IMR-90 (cell line): ENCODE results near the gene OR2A2. TPM values are rescaled to one million over a fixed set of nuclear protein-coding genes. Genes with fewer than 3 reads are reported as not detected.

Source experiments
- ATAC-seq: fragments of 200-7000 bp; cut with Tn5 transposase; 2 replicates; pipeline ENCODE4 v1.9.1; 2020; ENCODE audit warnings: low read depth, mild to moderate bottlenecking, moderate library complexity
- BruUV-seq: library from RNA; stranded (reverse); fragments of 400-500 nt; replicated peaks from 2 replicates; lab custom pipeline; 2021; lab: Mats Ljungman, UMichigan
- CTCF ChIA-PET: fragments of 300-600 bp; formaldehyde crosslinking; extraction: SDS; loops from one replicate; lab custom pipeline; 2021; ENCODE audit warnings: antibody characterized with exemption; lab: Yijun Ruan, JAX
- POLR2A ChIA-PET: fragments of 300-600 bp; sonication (Branson Sonifier 250); formaldehyde crosslinking; loops from one replicate; lab custom pipeline; 2022; ENCODE audit warnings: antibody characterized with exemption; ENCODE audit not compliant: unreplicated experiment; lab: Charles Lee
- DNase-seq: peaks from one replicate; pipeline ENCODE4 v3.0.0; 2013
- H2AFZ ChIP-seq: replicated peaks from 2 replicates; pipeline ENCODE3; 2013; ENCODE audit warnings: low read length, mild to moderate bottlenecking; ENCODE audit not compliant: poor library complexity
- H2AK5ac ChIP-seq: 2 replicates; pipeline ENCODE4 v1.6.1; 2013; ENCODE audit warnings: low read depth, low read length, inconsistent platforms
- H2AK9ac ChIP-seq: replicated peaks from 2 replicates; pipeline ENCODE3; 2013; ENCODE audit warnings: mild to moderate bottlenecking, low read depth, low read length, moderate library complexity; ENCODE audit not compliant: poor library complexity
- H2BK120ac ChIP-seq: 2 replicates; pipeline ENCODE4 v1.6.1; 2013; ENCODE audit warnings: low read depth, low read length, inconsistent platforms
- H2BK15ac ChIP-seq: 3 replicates; pipeline ENCODE4 v1.6.1; 2013; ENCODE audit warnings: low read depth, low read length, inconsistent platforms
- H2BK20ac ChIP-seq: 2 replicates; pipeline ENCODE4 v1.6.1; 2013; ENCODE audit warnings: low read depth, mild to moderate bottlenecking, inconsistent platforms, low read length, moderate library complexity
- H2BK5ac ChIP-seq: 2 replicates; pipeline ENCODE4 v1.6.1; 2013; ENCODE audit warnings: mild to moderate bottlenecking, low read depth, low read length, inconsistent platforms; ENCODE audit not compliant: poor library complexity, severe bottlenecking
- H3K14ac ChIP-seq: replicated peaks from 2 replicates; pipeline ENCODE4 v1.6.1; 2013; ENCODE audit warnings: low read depth, low read length, inconsistent platforms
- H3K18ac ChIP-seq: 2 replicates; pipeline ENCODE4 v1.6.1; 2013; ENCODE audit warnings: low read depth, low read length, control low read depth
- H3K23ac ChIP-seq: 2 replicates; pipeline ENCODE4 v1.6.1; 2013; ENCODE audit warnings: low read depth, low read length, inconsistent platforms
- H3K27ac ChIP-seq: 2 replicates; pipeline ENCODE4 v1.5.1; 2013; ENCODE audit warnings: mild to moderate bottlenecking, control low read depth, low read length; ENCODE audit not compliant: insufficient read depth
- H3K27me3 ChIP-seq: 2 replicates; pipeline ENCODE4 v1.6.1; 2013; ENCODE audit warnings: low read length; ENCODE audit not compliant: control insufficient read depth, insufficient read depth
- H3K36me3 ChIP-seq: 2 replicates; pipeline ENCODE4 v1.6.1; 2013; ENCODE audit warnings: low read length, mixed read lengths; ENCODE audit not compliant: control insufficient read depth, insufficient read depth
- H3K4ac ChIP-seq: 2 replicates; pipeline ENCODE4 v1.6.1; 2013; ENCODE audit warnings: low read depth, low read length, inconsistent platforms
- H3K4me1 ChIP-seq: 2 replicates; pipeline ENCODE4 v1.6.1; 2013; ENCODE audit warnings: low read length, mixed read lengths; ENCODE audit not compliant: control insufficient read depth, insufficient read depth
- H3K4me2 ChIP-seq: 2 replicates; pipeline ENCODE4 v1.6.1; 2013; ENCODE audit warnings: low read depth, mild to moderate bottlenecking, control low read depth, low read length, moderate library complexity
- H3K4me3 ChIP-seq: 2 replicates; pipeline ENCODE4 v1.5.1; 2013; ENCODE audit warnings: low read depth, mild to moderate bottlenecking, control low read depth, low read length, moderate library complexity; ENCODE audit not compliant: insufficient read depth
- H3K56ac ChIP-seq: 2 replicates; pipeline ENCODE4 v1.6.1; 2013; ENCODE audit warnings: low read length, inconsistent platforms; ENCODE audit not compliant: insufficient read depth; ENCODE audit errors: extremely low read depth
- H3K79me1 ChIP-seq, 2 experiments: 2 replicates each; pipeline ENCODE4 v1.6.1; 2013; ENCODE audit warnings: low read length in 2 of 2, inconsistent platforms in 1 of 2, low read depth in 1 of 2
- H3K9ac ChIP-seq: 2 replicates; pipeline ENCODE4 v1.6.1; 2013; ENCODE audit warnings: low read depth, low read length, control low read depth
- H3K9me1 ChIP-seq: 2 replicates; pipeline ENCODE4 v1.6.1; 2013; ENCODE audit warnings: low read length, inconsistent platforms; ENCODE audit not compliant: insufficient read depth
- H3K9me3 ChIP-seq: 2 replicates; pipeline ENCODE4 v1.6.1; 2013; ENCODE audit warnings: low read length; ENCODE audit not compliant: control insufficient read depth, insufficient read depth
- H4K20me1 ChIP-seq: 2 replicates; pipeline ENCODE4 v1.6.1; 2013; ENCODE audit warnings: low read length, inconsistent platforms; ENCODE audit not compliant: insufficient read depth
- H4K5ac ChIP-seq: 2 replicates; pipeline ENCODE4 v1.6.1; 2013; ENCODE audit warnings: mild to moderate bottlenecking, low read depth, low read length, control low read depth
- H4K8ac ChIP-seq, 2 experiments: 2 replicates each; pipeline ENCODE4 v1.6.1; 2013; ENCODE audit warnings: low read depth in 2 of 2, low read length in 2 of 2, control low read depth in 1 of 2, inconsistent platforms in 1 of 2
- H4K91ac ChIP-seq: 2 replicates; pipeline ENCODE4 v1.6.1; 2013; ENCODE audit warnings: low read depth, low read length, inconsistent platforms; ENCODE audit not compliant: insufficient read depth
- ELK1 ChIP-seq: fragments of 150-350 bp; IDR thresholded peaks from 2 replicates; pipeline ENCODE4 v1.6.1; 2016; ENCODE audit warnings: low read depth, mild to moderate bottlenecking, low read length, moderate library complexity, borderline replicate concordance
- MAFK ChIP-seq: IDR thresholded peaks from 2 replicates; pipeline ENCODE4 v1.6.1; 2012; ENCODE audit warnings: low read depth, low read length, improper control_type of control experiment
- POLR2A ChIP-seq: IDR thresholded peaks from 2 replicates; pipeline ENCODE4 v1.6.1; 2012; ENCODE audit warnings: mild to moderate bottlenecking, low read depth, low read length
- WGBS, 2 experiments: methylation state at CpG; one replicate each; pipeline versions ENCODE4 v1.1.5 to v1.1.7; 2013; ENCODE audit warnings: missing lambda C conversion rate in 2 of 2; ENCODE audit not compliant: insufficient read length in 1 of 2; ENCODE audit errors: extremely low coverage in 2 of 2; 5-methylcytosine and 5-hydroxymethylcytosine counted together
- dilution Hi-C: fragments of 300-500 bp; cut with HindIII; formaldehyde crosslinking; loops from one replicate; pipeline ENCODE4 v1.14.3; 2018; ENCODE audit warnings: low sequenced_read_pairs; ENCODE audit not compliant: unreplicated experiment
- in situ Hi-C: fragments of 300-500 bp; cut with MboI; formaldehyde crosslinking; loops from 3 replicates; pipeline ENCODE4 v1.14.3; 2019; ENCODE audit warnings: low sequenced_read_pairs, inconsistent platforms, mixed read lengths
- intact Hi-C: fragments of 100-400 bp; cut with micrococcal nuclease; formaldehyde crosslinking; loops from 2 replicates; pipeline ENCODE4 v1.10.0; 2022
- polyA plus RNA-seq, 3 experiments: library from polyadenylated mRNA; depleted of rRNA; stranded (reverse); fragments of >200 nt; gene quantifications; 2 replicates each; pipeline ENCODE4 v1.2.3, GENCODE V29; 2012; ENCODE audit warnings: low replicate concordance in 1 of 3
- total RNA-seq: library from RNA; depleted of rRNA; stranded (reverse); fragments of >200 nt; gene quantifications from 2 replicates; pipeline ENCODE4 v1.2.3, GENCODE V29; 2012

The OR2A2 gene
- total and polyA plus RNA-seq, 2 of the 4 experiments (the other 2 are of a cell fraction): not detected

DNA sequence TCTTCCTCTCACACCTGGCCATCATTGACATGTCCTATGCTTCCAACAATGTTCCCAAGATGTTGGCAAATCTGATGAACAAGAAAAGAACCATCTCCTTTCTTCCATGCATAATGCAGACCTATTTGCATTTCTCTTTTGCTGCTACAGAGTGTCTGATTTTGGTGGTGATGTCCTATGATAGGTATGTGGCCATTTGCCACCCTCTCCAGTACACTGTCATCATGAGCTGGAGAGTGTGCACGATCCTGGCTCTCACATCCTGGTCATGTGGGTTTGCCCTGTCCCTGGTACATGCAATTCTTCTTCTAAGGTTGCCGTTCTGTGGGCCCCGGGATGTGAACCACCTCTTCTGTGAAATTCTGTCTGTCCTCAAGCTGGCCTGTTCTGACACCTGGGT lies 32.8 kb downstream of the OR2A2 start:
- no peak overlapping the region for H3K23ac ChIP-seq
- no peak overlapping the region for H3K4me2 ChIP-seq
- no peak overlapping the region for H2AK5ac ChIP-seq
- in situ Hi-C loops (no loop called here), intact Hi-C loops (no loop called here), dilution Hi-C loops (no loop called here)
- H3K4ac ChIP-seq: no peak overlapping the region
- H3K9ac ChIP-seq: no peak overlapping the region
- H2AK9ac ChIP-seq: no peak overlapping the region
- no peaks in the 10 kb centered on the region for H3K9me1 ChIP-seq
- H3K27ac ChIP-seq: no peak overlapping the region
- no peaks in the 10 kb centered on the region for H3K27me3 ChIP-seq
- no peak overlapping the region for H2BK5ac ChIP-seq
- H4K8ac ChIP-seq: no peak overlapping the region
- no peaks in the 10 kb centered on the region for H3K79me1 ChIP-seq
- peaks cover 3% of the 10 kb centered on the region for H3K9me3 ChIP-seq
- ATAC-seq: no peak
- H2AFZ ChIP-seq: no peak overlapping the region
- no peak overlapping the region for H3K56ac ChIP-seq
- ChIA-PET CTCF (no interaction called here), POLR2A (no interaction called here)
- no peaks in the 10 kb centered on the region for H3K36me3 ChIP-seq
- H4K91ac ChIP-seq: no peak overlapping the region
- no peaks in the 10 kb centered on the region for H4K20me1 ChIP-seq
- no peak overlapping the region for H3K14ac ChIP-seq
- BruUV-seq: no TSS peak
- H3K18ac ChIP-seq: no peak overlapping the region
- H3K4me1 ChIP-seq: no peaks in the 10 kb centered on the region
- TF ChIP-seq POLR2A (no peak), MAFK (no peak), ELK1 (no peak)
- WGBS, 2 experiments: 100% methylated on average over 2 of the region's 3 CpGs; no CpG with 5 or more reads in 1 of the 2 experiments
- H3K4me3 ChIP-seq: no peak overlapping the region
- no peak for DNase-seq
- no peak overlapping the region for H2BK120ac ChIP-seq
- no peak overlapping the region for H4K5ac ChIP-seq
- no peak overlapping the region for H2BK15ac ChIP-seq
- H2BK20ac ChIP-seq: no peak overlapping the region
